SH-SY5Y (cell line): Measurements from ENCODE around the gene TEX26.

Experiments used
- GATA2 ChIP-seq: IDR thresholded peaks from 2 replicates; pipeline ENCODE4 v1.6.1; 2011; ENCODE audit warnings: mild to moderate bottlenecking, low read depth, low read length
- GATA3 ChIP-seq: IDR thresholded peaks from 2 replicates; pipeline ENCODE4 v1.6.1; 2011; ENCODE audit warnings: low read depth, mild to moderate bottlenecking, low read length, moderate library complexity

DNA sequence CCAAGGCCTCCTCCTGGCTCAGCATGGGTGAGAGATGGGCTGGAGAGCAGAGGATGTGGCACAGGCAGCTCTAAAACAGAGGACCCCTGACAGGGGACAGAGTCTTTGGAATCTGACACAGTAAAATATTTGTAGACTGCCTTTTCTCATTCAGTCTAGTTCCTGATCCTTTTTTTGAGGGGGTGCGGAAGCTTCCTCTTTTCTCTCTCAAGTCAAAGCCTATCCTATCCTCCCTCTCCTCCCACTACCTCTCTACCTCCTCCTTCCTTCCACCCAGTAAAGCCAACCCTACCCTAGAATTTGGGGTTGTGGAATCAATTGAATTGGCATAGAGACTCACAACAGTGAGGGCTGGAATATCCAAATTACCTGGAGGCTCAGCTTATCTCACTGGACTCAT is 82.0 kb downstream of the TEX26 start:
- TF ChIP-seq GATA2 (no peak), GATA3 (no peak)
